ENCODE data around the gene PDE3A. TPM values are rescaled to one million over a fixed set of nuclear protein-coding genes. Genes with fewer than 3 reads are reported as not detected.

PDE3A gene
- total and polyA plus RNA-seq, 7 donors, result 6.6 to 90.0 (median 56.8) TPM

DNA sequence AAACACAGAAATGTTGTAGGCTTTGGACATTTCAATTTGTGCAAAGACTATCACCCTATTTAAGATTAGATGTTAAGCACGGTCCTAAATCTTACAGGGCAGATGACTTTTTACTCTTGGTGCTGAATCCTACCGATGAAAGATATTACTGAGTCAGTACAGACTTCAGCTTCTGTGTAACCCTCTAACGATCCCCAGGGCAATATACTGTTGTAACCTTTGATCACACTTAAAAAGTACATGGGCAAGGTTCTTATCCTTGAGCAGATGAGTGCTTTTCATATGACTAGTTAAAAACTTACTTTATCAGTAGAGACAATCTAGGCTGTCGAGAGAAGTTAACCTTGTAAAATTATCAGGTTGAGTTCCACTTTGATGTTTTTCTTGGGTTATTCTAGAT, 22.5 kb downstream of the PDE3A start:
- WGBS, 2 donors, result 22 to 60% methylated on average over 4 of the region's 4 CpGs
- TF ChIP-seq POLR2A (IDR thresholded peaks at IDR 0.05) (no peak), POLR2AphosphoS5 (IDR thresholded peaks at IDR 0.05) (no peak), EP300 (IDR thresholded peaks at IDR 0.05) (no peak), CTCF (IDR thresholded peaks at IDR 0.05) (no peak)
- intact Hi-C loops (cut with DNase I), result no loop called here
- Histone ChIP-seq H3K4me1 (peaks cover 0 to 38% (median 12%) of the 10 kb centered on the region in 4 donors), H3K27ac (peak overlapping the region in 2 of 4 donors; percentile 1), H3K9me3 (no peaks in the 10 kb centered on the region), H3K27me3 (no peaks in the 10 kb centered on the region), H3K4me3 (no peak overlapping the region), H3K36me3 (no peaks in the 10 kb centered on the region)
- no peak for DNase-seq

DNA sequence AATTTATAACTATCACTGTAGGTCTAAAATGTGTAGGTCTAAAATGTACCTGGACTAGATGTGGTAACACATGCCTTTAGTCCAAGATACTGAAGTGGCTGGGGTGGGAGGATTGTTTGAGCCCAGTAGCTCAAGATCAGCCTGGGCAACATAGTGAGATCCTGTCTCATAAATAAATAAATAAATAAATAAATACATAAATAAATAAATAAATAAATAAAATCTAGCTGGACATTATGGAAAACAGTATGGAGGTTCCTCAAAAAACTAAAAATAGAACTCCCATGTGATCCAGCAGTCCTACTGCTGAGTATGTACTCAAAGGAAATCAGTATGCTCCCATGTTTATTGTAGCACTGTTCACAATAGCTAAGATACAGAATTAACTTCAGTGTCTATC, 24.0 kb downstream of the PDE3A start:
- peaks cover 0 to 35% (median 12%) of the 10 kb centered on the region in 4 donors for H3K4me1 ChIP-seq
- H3K27ac ChIP-seq, result no peak overlapping the region
- no peaks in the 10 kb centered on the region for H3K27me3 ChIP-seq
- DNase-seq, result no peak
- TF ChIP-seq POLR2A (IDR thresholded peaks at IDR 0.05) (no peak), POLR2AphosphoS5 (IDR thresholded peaks at IDR 0.05) (no peak), EP300 (IDR thresholded peaks at IDR 0.05) (no peak), CTCF (IDR thresholded peaks at IDR 0.05) (no peak)
- no peaks in the 10 kb centered on the region for H3K9me3 ChIP-seq
- intact Hi-C loops (cut with DNase I), result no loop called here
- H3K36me3 ChIP-seq, result no peaks in the 10 kb centered on the region
- H3K4me3 ChIP-seq, result no peak overlapping the region

DNA sequence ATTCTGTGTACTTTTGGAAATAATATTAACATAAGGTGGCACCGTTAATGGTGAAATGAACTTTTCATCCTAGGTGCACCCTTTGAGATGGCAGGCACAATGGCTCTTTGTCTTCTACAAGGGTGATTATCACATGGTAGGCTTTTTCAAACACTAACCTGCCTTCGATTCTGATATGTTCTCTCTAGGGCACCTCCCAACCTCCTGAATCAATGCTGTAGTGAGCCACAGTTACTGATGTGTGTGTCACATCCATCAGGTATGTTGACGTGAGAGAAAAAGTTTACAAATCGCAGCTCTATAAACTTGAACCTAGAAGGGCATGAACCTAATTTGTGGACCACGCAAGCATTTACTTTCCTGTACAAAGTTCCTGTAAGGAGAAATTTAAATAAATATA, 25.4 kb downstream of the PDE3A start:
- WGBS, 2 donors, result 22 to 70% methylated on average over 5 of the region's 5 CpGs
- TF ChIP-seq POLR2AphosphoS5 (IDR thresholded peaks at IDR 0.05), result no peak
- no peak for TF ChIP-seq POLR2A (IDR thresholded peaks at IDR 0.05)
- no peak for TF ChIP-seq CTCF (IDR thresholded peaks at IDR 0.05)
- TF ChIP-seq EP300 (IDR thresholded peaks at IDR 0.05), result no peak
- Histone ChIP-seq H3K4me1 (peaks cover 0 to 24% (median 12%) of the 10 kb centered on the region in 4 donors), H3K9me3 (no peaks in the 10 kb centered on the region), H3K4me3 (no peak overlapping the region), H3K27ac (no peak overlapping the region), H3K36me3 (no peaks in the 10 kb centered on the region), H3K27me3 (no peaks in the 10 kb centered on the region)
- no peak for DNase-seq
- intact Hi-C loops (cut with DNase I), result no loop called here

- TF ChIP-seq POLR2A (IDR thresholded peaks at IDR 0.05) (no peak), CTCF (IDR thresholded peaks at IDR 0.05) (no peak), EP300 (IDR thresholded peaks at IDR 0.05) (no peak), POLR2AphosphoS5 (IDR thresholded peaks at IDR 0.05) (no peak)
- no peaks in the 10 kb centered on the region for H3K9me3 ChIP-seq
- intact Hi-C loops (cut with DNase I), result no loop called here
- no peak overlapping the region for H3K27ac ChIP-seq
- H3K4me3 ChIP-seq, result no peak overlapping the region
- no peaks in the 10 kb centered on the region for H3K36me3 ChIP-seq
- WGBS, 2 donors, result 89 to 90% methylated on average over 6 of the region's 6 CpGs
- no peaks in the 10 kb centered on the region for H3K27me3 ChIP-seq
- peaks cover 0 to under 1% (median 0%) of the 10 kb centered on the region in 4 donors for H3K4me1 ChIP-seq
- DNase-seq, result no peak
Observed at GRCh38 chr12:20395791-20396550, 27.6 kb downstream of the PDE3A start.

DNA sequence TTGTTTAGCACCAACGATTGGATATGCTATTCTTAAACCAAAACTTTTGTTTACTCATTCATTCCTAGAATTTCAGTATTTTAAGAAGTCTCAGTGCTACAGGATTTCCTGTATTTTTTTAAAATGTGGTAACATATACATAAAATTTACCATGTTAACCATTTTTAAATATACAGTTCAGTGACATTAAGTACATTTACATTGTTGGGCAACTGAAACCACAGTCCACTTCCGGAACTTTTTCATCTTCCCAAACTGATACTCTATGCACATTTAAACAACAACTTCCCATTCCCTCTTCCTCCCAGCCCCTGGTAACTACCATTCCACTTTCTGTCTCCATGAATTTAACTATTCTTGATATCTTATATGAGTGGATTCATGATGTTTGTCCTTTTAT, 30.3 kb downstream of the PDE3A start:
- peaks cover 0 to 14% (median 6%) of the 10 kb centered on the region in 4 donors for H3K4me1 ChIP-seq
- intact Hi-C loops (cut with DNase I), result no loop called here
- TF ChIP-seq POLR2AphosphoS5 (IDR thresholded peaks at IDR 0.05) (no peak), CTCF (IDR thresholded peaks at IDR 0.05) (no peak), EP300 (IDR thresholded peaks at IDR 0.05) (no peak), POLR2A (IDR thresholded peaks at IDR 0.05) (no peak)
- H3K9me3 ChIP-seq, result no peaks in the 10 kb centered on the region
- no peak overlapping the region for H3K4me3 ChIP-seq
- no peaks in the 10 kb centered on the region for H3K27me3 ChIP-seq
- no peaks in the 10 kb centered on the region for H3K36me3 ChIP-seq
- no peak overlapping the region for H3K27ac ChIP-seq
- DNase-seq, result no peak
- 34 to 77% methylated on average over 2 of the region's 2 CpGs for WGBS, 2 donors
